AG09309 (cell line): ENCODE data around the gene B3GALT5.

Experiments used
- DNase-seq: peaks from one replicate; pipeline ENCODE4 v3.0.0-alpha.2; 2010; ENCODE audit warnings: low read depth
- H3K4me3 ChIP-seq: 2 replicates; pipeline ENCODE4 v1.5.1; 2011; ENCODE audit warnings: mild to moderate bottlenecking, low read depth, low read length, moderate library complexity; ENCODE audit not compliant: control insufficient read depth
- TF ChIP-seq, protein P1 (sequence below): IDR thresholded peaks from 2 replicates; pipeline ENCODE4 v1.5.1; 2011; ENCODE audit warnings: mild to moderate bottlenecking, low read depth, low read length, inconsistent platforms; ENCODE audit not compliant: insufficient read depth, control insufficient read depth; ENCODE audit errors: missing control alignments

The B3GALT5 gene

GRCh38 chr21:39593522-39593921 is 19.2 kb upstream of the B3GALT5 start:
- TF ChIP-seq, protein P1, sequence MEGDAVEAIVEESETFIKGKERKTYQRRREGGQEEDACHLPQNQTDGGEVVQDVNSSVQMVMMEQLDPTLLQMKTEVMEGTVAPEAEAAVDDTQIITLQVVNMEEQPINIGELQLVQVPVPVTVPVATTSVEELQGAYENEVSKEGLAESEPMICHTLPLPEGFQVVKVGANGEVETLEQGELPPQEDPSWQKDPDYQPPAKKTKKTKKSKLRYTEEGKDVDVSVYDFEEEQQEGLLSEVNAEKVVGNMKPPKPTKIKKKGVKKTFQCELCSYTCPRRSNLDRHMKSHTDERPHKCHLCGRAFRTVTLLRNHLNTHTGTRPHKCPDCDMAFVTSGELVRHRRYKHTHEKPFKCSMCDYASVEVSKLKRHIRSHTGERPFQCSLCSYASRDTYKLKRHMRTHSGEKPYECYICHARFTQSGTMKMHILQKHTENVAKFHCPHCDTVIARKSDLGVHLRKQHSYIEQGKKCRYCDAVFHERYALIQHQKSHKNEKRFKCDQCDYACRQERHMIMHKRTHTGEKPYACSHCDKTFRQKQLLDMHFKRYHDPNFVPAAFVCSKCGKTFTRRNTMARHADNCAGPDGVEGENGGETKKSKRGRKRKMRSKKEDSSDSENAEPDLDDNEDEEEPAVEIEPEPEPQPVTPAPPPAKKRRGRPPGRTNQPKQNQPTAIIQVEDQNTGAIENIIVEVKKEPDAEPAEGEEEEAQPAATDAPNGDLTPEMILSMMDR = no peak
- H3K4me3 ChIP-seq = no peak overlapping the region

GRCh38 chr21:39595465-39595864 is 17.3 kb upstream of the B3GALT5 start:
- no peak for DNase-seq
- TF ChIP-seq, protein P1 = no peak
- H3K4me3 ChIP-seq = no peak overlapping the region

More at GRCh38 chr21:39593522-39593921, 19.2 kb upstream of the B3GALT5 start:
- no peak for DNase-seq

DNA sequence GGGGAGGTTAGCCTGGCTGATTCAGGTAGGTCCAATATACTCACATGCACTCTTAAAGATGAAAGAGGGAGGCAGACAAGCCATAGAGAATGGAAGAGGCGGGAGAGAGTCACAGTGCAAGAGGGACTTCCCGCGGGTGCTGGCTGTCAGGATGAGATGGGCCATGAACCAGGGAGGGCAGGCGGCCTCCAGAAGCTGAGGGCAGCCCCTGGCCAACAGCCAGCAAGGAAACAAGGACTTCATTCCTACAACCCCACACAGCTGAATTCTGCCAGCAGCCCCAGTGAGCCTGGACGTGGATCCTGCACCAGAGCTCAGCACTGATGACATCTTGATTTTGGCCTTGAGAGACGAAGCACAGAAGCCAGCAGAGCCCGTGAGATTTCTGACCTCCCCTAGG is 15.1 kb upstream of the B3GALT5 start:
- TF ChIP-seq, protein P1 = no peak
- DNase-seq = no peak
- H3K4me3 ChIP-seq = no peak overlapping the region

GRCh38 chr21:39599191-39599970 is 13.4 kb upstream of the B3GALT5 start:
- no peak overlapping the region for H3K4me3 ChIP-seq
- TF ChIP-seq, protein P1 = no peak
- DNase-seq = no peak

DNA sequence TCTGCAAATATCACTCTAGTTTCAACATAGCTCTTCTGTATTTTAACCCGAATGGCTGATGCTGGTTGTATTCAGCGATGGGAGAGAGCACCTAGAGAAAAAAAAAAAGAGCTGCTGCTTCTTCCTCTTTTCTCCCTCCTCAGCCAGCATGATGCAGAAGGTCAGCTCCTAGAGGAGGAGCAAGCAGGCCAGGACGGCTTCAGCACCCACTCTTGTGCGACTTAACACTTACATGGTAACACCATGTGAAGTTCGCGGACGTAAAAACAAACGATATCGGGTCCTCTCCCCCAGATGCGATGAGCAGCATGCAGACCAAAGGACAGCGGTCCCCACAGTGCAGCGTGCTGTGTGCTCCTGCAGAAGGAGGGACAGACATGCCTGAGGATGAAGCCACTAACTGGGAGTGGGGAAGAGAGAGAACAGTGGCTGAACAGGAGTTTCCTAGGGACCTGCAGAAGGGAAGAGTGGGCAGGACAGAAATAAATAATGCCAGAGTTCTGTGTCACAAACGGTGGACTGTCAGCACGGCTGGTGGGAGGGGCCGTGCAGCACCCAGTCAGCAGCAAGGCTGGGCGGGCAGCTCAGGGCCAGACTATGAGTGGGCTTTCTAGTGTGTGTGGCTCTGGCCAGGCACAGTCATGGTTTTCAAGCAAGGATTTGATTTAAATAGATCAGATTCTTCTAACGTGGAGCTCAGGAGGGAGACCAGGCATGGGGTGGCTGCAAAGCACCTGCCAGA is 11.4 kb upstream of the B3GALT5 start:
- DNase-seq = no peak
- no peak overlapping the region for H3K4me3 ChIP-seq
- TF ChIP-seq, protein P1 = no peak

DNA sequence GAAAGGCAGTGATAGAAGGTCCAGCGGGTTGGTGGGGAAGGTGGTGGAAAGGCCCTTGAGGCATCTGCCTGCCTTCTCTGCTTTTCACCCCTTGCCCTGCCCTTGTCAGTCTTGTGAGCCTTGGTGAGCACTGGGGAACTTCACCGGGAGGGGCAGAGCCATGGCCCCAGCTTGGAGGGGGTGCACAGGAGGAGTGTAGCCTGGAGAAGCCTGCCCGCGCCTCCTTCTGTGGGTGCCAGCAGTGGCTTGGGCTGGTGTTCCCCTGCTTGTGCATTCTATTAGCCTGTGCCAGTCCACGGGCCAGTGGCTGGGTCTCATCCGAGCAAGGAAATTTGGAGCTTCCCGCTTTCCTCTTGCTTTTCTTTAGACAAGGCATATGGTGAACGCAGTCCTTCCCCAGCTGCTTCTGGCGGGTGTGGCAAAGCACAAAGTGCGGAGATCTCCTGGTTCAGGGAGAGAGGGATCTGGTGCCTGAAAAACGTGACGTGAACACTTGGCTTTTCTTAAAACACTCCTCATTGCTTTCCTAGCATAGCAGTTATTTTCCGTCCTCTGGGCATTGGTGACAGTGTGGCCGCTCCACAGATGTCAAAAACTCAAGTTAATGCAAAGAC is 10.6 kb upstream of the B3GALT5 start:
- TF ChIP-seq, protein P1 = no peak
- H3K4me3 ChIP-seq = no peak overlapping the region
- DNase-seq = no peak
